ENCODE results near the gene TH. TPM values are rescaled to one million over a fixed set of nuclear protein-coding genes. Genes with fewer than 3 reads are reported as not detected.

The TH gene
- total RNA-seq, 2 experiments from 2014 or later = not detected

- intact Hi-C loops (cut with micrococcal nuclease; ENCODE audit: unreplicated experiment) = loop anchor here (10.0 kb wide), 1 partner anchor 504 kb away; no protein-coding TSS in a partner anchor
- Histone ChIP-seq H4K20me1 (ENCODE audit: insufficient read depth, low read length) (no peaks in the 10 kb centered on the region), H3K4me1 (ENCODE audit: insufficient read depth, low read length, poor library complexity, severe bottlenecking) (no peaks in the 10 kb centered on the region), H2AFZ (ENCODE audit: low read length) (no peak overlapping the region), H3K9me3 (ENCODE audit: low read length) (no peaks in the 10 kb centered on the region), H3K27ac (ENCODE audit: low read depth, low read length, poor library complexity, severe bottlenecking) (no peak overlapping the region), H3K9me2 (ENCODE audit: insufficient read depth, low read length) (no peaks in the 10 kb centered on the region), H3K4me2 (ENCODE audit: low read length) (no peak overlapping the region), H3K79me2 (ENCODE audit: insufficient read depth, low read depth, low read length) (no peaks in the 10 kb centered on the region), H3K36me3 (ENCODE audit: insufficient read depth, low read length) (no peaks in the 10 kb centered on the region), H3K4me3 (ENCODE audit: low read depth, low read length, poor library complexity, severe bottlenecking) (no peak overlapping the region)
- no TSS peak for BruUV-seq (replicated peaks)
- ChIA-PET POLR2A (no interaction called here), CTCF (ENCODE audit: unreplicated experiment) (no interaction called here)
- TF ChIP-seq EZH2phosphoT487 (IDR thresholded peaks at IDR 0.05; ENCODE audit: borderline replicate concordance, low read depth, low read length) = no peak
- no peak for TF ChIP-seq CTCF (conservative IDR thresholded peaks at IDR 0.05; ENCODE audit: low read length)
- no peak for DNase-seq (ENCODE audit: low spot score)
These were observed 13.3 kb downstream of the TH start for GRCh38 chr11:2158296-2158737.

- Histone ChIP-seq H3K9me2 (ENCODE audit: insufficient read depth, low read length) (no peaks in the 10 kb centered on the region), H2AFZ (ENCODE audit: low read length) (no peak overlapping the region), H3K4me1 (ENCODE audit: insufficient read depth, low read length, poor library complexity, severe bottlenecking) (no peaks in the 10 kb centered on the region), H4K20me1 (ENCODE audit: insufficient read depth, low read length) (no peaks in the 10 kb centered on the region), H3K79me2 (ENCODE audit: insufficient read depth, low read depth, low read length) (no peaks in the 10 kb centered on the region), H3K36me3 (ENCODE audit: insufficient read depth, low read length) (no peaks in the 10 kb centered on the region), H3K4me3 (ENCODE audit: low read depth, low read length, poor library complexity, severe bottlenecking) (no peak overlapping the region), H3K4me2 (ENCODE audit: low read length) (no peak overlapping the region), H3K27ac (ENCODE audit: low read depth, low read length, poor library complexity, severe bottlenecking) (no peak overlapping the region), H3K9me3 (ENCODE audit: low read length) (no peaks in the 10 kb centered on the region)
- POLR2A ChIA-PET = no interaction called here
- CTCF ChIA-PET (ENCODE audit: unreplicated experiment) = no interaction called here
- no TSS peak for BruUV-seq (replicated peaks)
- no peak for DNase-seq (ENCODE audit: low spot score)
- TF ChIP-seq EZH2phosphoT487 (IDR thresholded peaks at IDR 0.05; ENCODE audit: borderline replicate concordance, low read depth, low read length) (no peak), CTCF (conservative IDR thresholded peaks at IDR 0.05; ENCODE audit: low read length) (no peak)
- intact Hi-C loops (cut with micrococcal nuclease; ENCODE audit: unreplicated experiment) = loop anchor here (10.0 kb wide), 1 partner anchor 503 kb away; no protein-coding TSS in a partner anchor
These were observed 14.1 kb downstream of the TH start for GRCh38 chr11:2157294-2158040.

Data from OCI-LY7 (cell line).